Hepatocyte (in vitro differentiated cells): ENCODE measurements around the gene TUBGCP3. TPM values are rescaled to one million over a fixed set of nuclear protein-coding genes. Genes with fewer than 3 reads are reported as not detected.

ENCODE experiments used
- DNase-seq: peaks from one replicate; pipeline ENCODE4 v3.0.0-alpha.2; 2016; ENCODE audit warnings: low spot score
- H2AFZ ChIP-seq: fragments of 200-600 bp; sonication (generic); 2 replicates; pipeline ENCODE4 v1.6.0; 2016; ENCODE audit warnings: antibody characterized with exemption, mild to moderate bottlenecking
- H3K27ac ChIP-seq: fragments of 200-600 bp; sonication (generic); 2 replicates; pipeline ENCODE4 v1.5.1; 2016; ENCODE audit warnings: mild to moderate bottlenecking
- H3K27me3 ChIP-seq: fragments of 200-600 bp; sonication (generic); 2 replicates; pipeline ENCODE4 v1.6.1; 2016
- H3K36me3 ChIP-seq: fragments of 200-600 bp; sonication (generic); replicated peaks from 2 replicates; pipeline ENCODE4 v1.5.1; 2016; ENCODE audit warnings: low read depth; ENCODE audit not compliant: insufficient read depth
- H3K4me1 ChIP-seq: fragments of 200-600 bp; sonication (generic); 2 replicates; pipeline ENCODE4 v1.5.1; 2016; ENCODE audit warnings: mild to moderate bottlenecking, moderate library complexity; ENCODE audit not compliant: insufficient read depth
- H3K4me2 ChIP-seq: fragments of 200-600 bp; sonication (generic); 2 replicates; pipeline ENCODE4 v1.6.0; 2016
- H3K4me3 ChIP-seq: fragments of 200-600 bp; sonication (generic); 2 replicates; pipeline ENCODE4 v1.5.1; 2016; ENCODE audit warnings: mild to moderate bottlenecking
- H3K79me2 ChIP-seq: fragments of 200-600 bp; sonication (generic); 2 replicates; pipeline ENCODE4 v1.6.0; 2017; ENCODE audit warnings: mild to moderate bottlenecking
- H3K9me2 ChIP-seq: fragments of 200-600 bp; sonication (generic); replicated peaks from 2 replicates; pipeline ENCODE4 v1.6.0; 2017; ENCODE audit warnings: mild to moderate bottlenecking; ENCODE audit not compliant: insufficient read depth
- H3K9me3 ChIP-seq: fragments of 200-600 bp; sonication (generic); 2 replicates; pipeline ENCODE4 v1.5.1; 2016; ENCODE audit warnings: low read depth, mild to moderate bottlenecking
- H4K20me1 ChIP-seq: fragments of 200-600 bp; sonication (generic); 2 replicates; pipeline ENCODE4 v1.6.0; 2016; ENCODE audit warnings: mild to moderate bottlenecking; ENCODE audit not compliant: insufficient read depth, poor library complexity, severe bottlenecking
- EZH2 ChIP-seq: fragments of 200-600 bp; sonication (generic); IDR thresholded peaks from 2 replicates; pipeline ENCODE4 v1.6.1; 2016; ENCODE audit warnings: antibody characterized with exemption, mild to moderate bottlenecking, borderline replicate concordance
- EZH2phosphoT487 ChIP-seq: fragments of 200-600 bp; sonication (generic); IDR thresholded peaks from one replicate; pipeline ENCODE4 v1.6.1; 2018; ENCODE audit warnings: antibody characterized with exemption, mild to moderate bottlenecking, low read depth, moderate library complexity; ENCODE audit not compliant: unreplicated experiment, severe bottlenecking
- WGBS: methylation state at CpG from one replicate; pipeline ENCODE4 v1.1.6; 2016; ENCODE audit warnings: low lambda C conversion rate; ENCODE audit errors: missing lambda C conversion rate; 5-methylcytosine and 5-hydroxymethylcytosine counted together
- polyA plus RNA-seq: library from polyadenylated mRNA; unstranded; fragments of >200 nt; fragmentation: Nextera tagmentation; extraction: Ambion mirVana; gene quantifications from 2 replicates; pipeline ENCODE4 v1.2.1, GENCODE V29; 2016
- total RNA-seq: library from RNA; depleted of rRNA; stranded (reverse); fragments of >200 nt; gene quantifications from 2 replicates; pipeline ENCODE4 v1.2.3, GENCODE V29; 2014
- TF ChIP-seq, protein P1 (sequence below): fragments of 200-600 bp; sonication (generic); IDR thresholded peaks from 2 replicates; pipeline ENCODE4 v1.5.1; 2016; ENCODE audit warnings: antibody characterized with exemption, mild to moderate bottlenecking; ENCODE audit not compliant: poor library complexity

Gene TUBGCP3
- total and polyA plus RNA-seq, 2 experiments from 2014 or later, result 9.7 to 11.1 TPM

DNA sequence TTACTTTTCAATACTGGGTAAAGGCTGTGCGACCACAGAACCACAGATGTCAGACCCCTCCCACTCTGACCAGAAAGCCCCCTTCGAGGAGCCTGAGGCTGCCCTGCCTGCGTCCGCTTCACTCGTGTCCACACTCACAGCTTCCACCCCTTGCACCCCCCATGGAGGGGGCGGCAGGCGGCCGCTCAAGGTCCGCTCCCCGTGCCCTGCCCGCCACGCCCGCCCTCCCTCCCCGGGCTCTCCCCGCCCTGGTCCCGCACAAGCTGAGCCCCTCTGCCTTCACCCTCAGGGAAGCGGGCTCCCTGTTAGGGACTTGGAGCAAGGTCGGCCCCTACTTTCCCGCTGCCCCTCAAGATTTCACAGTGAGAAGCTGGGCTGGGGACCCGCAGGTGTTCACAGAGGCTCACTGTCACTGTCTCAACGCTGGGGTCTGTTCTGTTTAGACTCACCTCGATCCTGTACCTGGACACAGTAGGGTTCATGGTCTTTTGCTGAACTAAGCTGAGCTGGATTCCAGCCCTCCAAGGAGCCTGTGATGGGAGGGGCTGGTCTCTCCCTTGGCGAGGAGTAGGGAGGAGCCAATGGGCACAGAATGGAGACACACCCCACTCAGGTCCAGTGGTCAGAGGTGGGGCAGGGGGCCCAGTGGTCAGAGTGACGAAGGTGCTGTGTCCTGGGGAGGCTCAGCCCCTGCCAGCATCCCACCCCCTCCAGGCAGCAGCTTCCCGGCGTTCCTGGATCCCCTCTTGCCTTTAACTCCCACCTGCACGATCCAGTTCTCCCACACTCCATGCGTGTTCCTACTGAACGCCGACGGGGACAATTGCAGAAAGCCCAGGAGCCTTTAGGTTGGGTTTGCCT, 142.3 kb downstream of the TUBGCP3 start:
- H4K20me1 ChIP-seq, result no peaks in the 10 kb centered on the region
- no peaks in the 10 kb centered on the region for H3K9me2 ChIP-seq
- peaks cover 12% of the 10 kb centered on the region for H3K27me3 ChIP-seq
- no peaks in the 10 kb centered on the region for H3K4me1 ChIP-seq
- no peaks in the 10 kb centered on the region for H3K79me2 ChIP-seq
- DNase-seq, result no peak
- H3K36me3 ChIP-seq, result no peaks in the 10 kb centered on the region
- no peak overlapping the region for H3K27ac ChIP-seq
- no peak overlapping the region for H3K4me3 ChIP-seq
- no peaks in the 10 kb centered on the region for H3K9me3 ChIP-seq
- TF ChIP-seq, protein P1, sequence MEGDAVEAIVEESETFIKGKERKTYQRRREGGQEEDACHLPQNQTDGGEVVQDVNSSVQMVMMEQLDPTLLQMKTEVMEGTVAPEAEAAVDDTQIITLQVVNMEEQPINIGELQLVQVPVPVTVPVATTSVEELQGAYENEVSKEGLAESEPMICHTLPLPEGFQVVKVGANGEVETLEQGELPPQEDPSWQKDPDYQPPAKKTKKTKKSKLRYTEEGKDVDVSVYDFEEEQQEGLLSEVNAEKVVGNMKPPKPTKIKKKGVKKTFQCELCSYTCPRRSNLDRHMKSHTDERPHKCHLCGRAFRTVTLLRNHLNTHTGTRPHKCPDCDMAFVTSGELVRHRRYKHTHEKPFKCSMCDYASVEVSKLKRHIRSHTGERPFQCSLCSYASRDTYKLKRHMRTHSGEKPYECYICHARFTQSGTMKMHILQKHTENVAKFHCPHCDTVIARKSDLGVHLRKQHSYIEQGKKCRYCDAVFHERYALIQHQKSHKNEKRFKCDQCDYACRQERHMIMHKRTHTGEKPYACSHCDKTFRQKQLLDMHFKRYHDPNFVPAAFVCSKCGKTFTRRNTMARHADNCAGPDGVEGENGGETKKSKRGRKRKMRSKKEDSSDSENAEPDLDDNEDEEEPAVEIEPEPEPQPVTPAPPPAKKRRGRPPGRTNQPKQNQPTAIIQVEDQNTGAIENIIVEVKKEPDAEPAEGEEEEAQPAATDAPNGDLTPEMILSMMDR, result no peak
- TF ChIP-seq EZH2, result no peak
- TF ChIP-seq EZH2phosphoT487, result no peak
- WGBS, result 82% methylated on average over 18 of the region's 31 CpGs
- H3K4me2 ChIP-seq, result no peak overlapping the region
- no peak overlapping the region for H2AFZ ChIP-seq

DNA sequence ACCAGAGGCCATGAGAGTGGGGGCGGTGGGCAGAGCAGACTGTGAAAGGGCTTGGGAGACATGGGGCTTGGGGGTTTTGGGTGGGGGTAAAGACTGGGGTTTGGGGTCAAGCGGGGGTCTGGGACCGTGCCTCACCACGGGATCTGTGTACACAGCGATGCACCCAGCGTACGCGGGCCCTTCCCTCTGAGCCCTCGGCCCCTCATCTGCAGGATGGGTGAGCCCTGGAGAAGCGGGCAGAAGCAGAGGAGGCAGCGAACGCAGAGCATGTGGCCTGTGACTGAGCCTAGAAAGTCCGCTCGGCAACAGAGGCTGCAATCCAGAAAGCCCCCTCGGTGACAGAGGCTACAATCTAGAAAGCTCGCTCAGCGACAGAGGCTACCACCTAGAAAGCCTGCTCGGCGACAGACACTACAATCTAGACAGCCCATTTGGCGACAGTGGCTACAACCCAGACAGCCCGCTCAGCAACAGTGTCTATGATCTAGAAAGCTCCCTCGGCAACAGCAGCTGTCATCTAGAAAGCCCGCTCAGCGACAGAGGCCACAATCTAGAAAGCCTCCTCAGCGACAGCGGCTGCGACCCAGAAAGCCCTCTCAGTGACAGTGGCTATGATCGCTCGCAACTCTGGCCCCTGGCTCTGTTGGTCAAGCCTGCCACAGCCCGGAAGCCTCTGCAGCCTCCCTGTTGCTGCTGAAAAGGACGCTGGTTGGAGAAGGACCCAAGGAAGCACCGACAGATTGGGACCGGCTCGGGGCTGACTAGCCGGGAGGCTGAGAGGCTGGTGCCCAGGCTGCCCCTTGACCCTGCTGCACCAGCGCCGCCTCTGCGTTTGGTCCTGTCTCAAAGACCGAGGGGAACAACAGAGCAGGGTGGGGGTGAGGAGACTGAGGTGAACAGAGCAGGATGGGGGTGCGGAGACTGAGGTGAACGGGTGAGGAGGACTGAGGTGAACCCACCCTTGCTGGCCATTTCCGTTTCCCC, 143.2 kb downstream of the TUBGCP3 start:
- TF ChIP-seq, protein P1, result no peak
- TF ChIP-seq EZH2, result no peak
- TF ChIP-seq EZH2phosphoT487, result no peak
- 83% methylated on average over 42 of the region's 42 CpGs for WGBS
- Histone ChIP-seq H3K4me1 (no peaks in the 10 kb centered on the region), H3K27me3 (peaks cover 12% of the 10 kb centered on the region), H3K36me3 (no peaks in the 10 kb centered on the region), H3K4me2 (no peak overlapping the region), H3K4me3 (no peak overlapping the region), H3K79me2 (no peaks in the 10 kb centered on the region), H4K20me1 (no peaks in the 10 kb centered on the region), H3K9me2 (no peaks in the 10 kb centered on the region), H3K9me3 (no peaks in the 10 kb centered on the region), H3K27ac (no peak overlapping the region), H2AFZ (no peak overlapping the region)
- no peak for DNase-seq

DNA sequence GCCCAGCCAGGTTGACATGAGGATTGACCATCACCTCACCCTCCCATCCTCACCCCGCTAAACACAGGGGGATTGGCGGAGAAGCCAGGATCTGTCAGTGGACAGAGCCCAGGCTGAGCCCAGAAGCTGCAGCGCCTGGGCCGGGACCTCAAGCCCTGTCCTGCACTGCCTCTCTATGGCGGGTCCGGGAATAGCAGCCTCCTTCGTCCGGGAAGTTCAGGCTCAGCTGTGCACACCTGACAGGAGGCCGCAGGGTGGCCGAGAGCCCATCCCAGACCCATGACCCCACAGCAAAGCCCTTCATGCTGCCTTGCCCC, 144.0 kb downstream of the TUBGCP3 start:
- H3K9me3 ChIP-seq, result no peaks in the 10 kb centered on the region
- no peaks in the 10 kb centered on the region for H3K9me2 ChIP-seq
- TF ChIP-seq EZH2phosphoT487 (no peak), EZH2 (no peak)
- TF ChIP-seq, protein P1, result peak; percentile 88
- peaks cover 12% of the 10 kb centered on the region for H3K27me3 ChIP-seq
- no peak overlapping the region for H3K4me2 ChIP-seq
- no peaks in the 10 kb centered on the region for H3K4me1 ChIP-seq
- peak; percentile 87 for DNase-seq
- WGBS, result 5% methylated on average over 10 of the region's 10 CpGs
- H3K79me2 ChIP-seq, result no peaks in the 10 kb centered on the region
- H3K36me3 ChIP-seq, result no peaks in the 10 kb centered on the region
- no peak overlapping the region for H3K4me3 ChIP-seq
- no peak overlapping the region for H3K27ac ChIP-seq
- no peak overlapping the region for H2AFZ ChIP-seq
- no peaks in the 10 kb centered on the region for H4K20me1 ChIP-seq
